CD14-positive monocyte (primary cell): ENCODE results near the gene IGF2BP3. TPM values are rescaled to one million over a fixed set of nuclear protein-coding genes. Genes with fewer than 3 reads are reported as not detected.

Source experiments
- DNase-seq, 3 donors: peaks; one replicate each; pipeline ENCODE4 v3.0.0-alpha.2; 2011 to 2022
- H2AFZ ChIP-seq: 2 replicates; pipeline ENCODE4 v1.6.0; 2012; ENCODE audit warnings: mild to moderate bottlenecking, low read depth, low read length, inconsistent platforms; ENCODE audit not compliant: insufficient read depth, poor library complexity, severe bottlenecking
- H3K27ac ChIP-seq, 2 donors: 1 replicate in 1 of 2; 2 replicates in 1 of 2; pipeline ENCODE4 v1.5.1; 2012 to 2013; ENCODE audit warnings: low read length in 2 of 2, control low read depth in 1 of 2, inconsistent platforms in 1 of 2, low read depth in 1 of 2, mild to moderate bottlenecking in 1 of 2
- H3K27me3 ChIP-seq, 2 donors: one replicate each; pipeline versions ENCODE4 v1.6.0 to v1.6.1; 2011 to 2013; ENCODE audit warnings: low read length in 2 of 2; ENCODE audit not compliant: control insufficient read depth in 2 of 2, insufficient read depth in 2 of 2
- H3K36me3 ChIP-seq, 2 donors: replicated peaks in 1 of 2; 1 replicate in 1 of 2; 2 replicates in 1 of 2; pipeline versions ENCODE4 v1.5.1 to v1.6.1; 2012 to 2013; ENCODE audit warnings: low read length in 2 of 2, control low read depth in 1 of 2, inconsistent platforms in 1 of 2, mild to moderate bottlenecking in 1 of 2; ENCODE audit not compliant: insufficient read depth in 2 of 2, control insufficient read depth in 1 of 2
- H3K4me1 ChIP-seq, 2 donors: 1 replicate in 1 of 2; 2 replicates in 1 of 2; pipeline versions ENCODE4 v1.5.1 to v1.6.1; 2012 to 2013; ENCODE audit warnings: low read length in 2 of 2, control low read depth in 1 of 2, inconsistent platforms in 1 of 2, mild to moderate bottlenecking in 1 of 2, moderate library complexity in 1 of 2; ENCODE audit not compliant: insufficient read depth in 2 of 2, control insufficient read depth in 1 of 2
- H3K4me2 ChIP-seq: replicated peaks from 2 replicates; pipeline ENCODE3; 2012; ENCODE audit warnings: low read length, moderate library complexity, mild to moderate bottlenecking; ENCODE audit not compliant: poor library complexity, severe bottlenecking; ENCODE audit errors: extremely low read depth
- H3K4me3 ChIP-seq, 3 experiments: fragments of 200-600 bp in 1 of 3; sonication (generic) in 1 of 3; replicated peaks in 1 of 3; 1 replicate in 2 of 3; 2 replicates in 1 of 3; pipeline ENCODE4 v1.5.1; 2011 to 2013; ENCODE audit warnings: low read length in 3 of 3, mild to moderate bottlenecking in 3 of 3, control low read depth in 2 of 3, low read depth in 2 of 3, inconsistent platforms in 1 of 3, moderate library complexity in 1 of 3
- H3K79me2 ChIP-seq: 2 replicates; pipeline ENCODE4 v1.6.0; 2012; ENCODE audit warnings: mild to moderate bottlenecking, control low read depth, inconsistent platforms, low read length, moderate library complexity; ENCODE audit not compliant: insufficient read depth
- H3K9ac ChIP-seq: 2 replicates; pipeline ENCODE4 v1.6.0; 2017; ENCODE audit warnings: low read length, mild to moderate bottlenecking; ENCODE audit not compliant: insufficient read depth, poor library complexity, severe bottlenecking
- H3K9me3 ChIP-seq, 2 donors: replicated peaks in 1 of 2; 1 replicate in 1 of 2; 2 replicates in 1 of 2; pipeline versions ENCODE4 v1.5.1 to v1.6.1; 2012 to 2013; ENCODE audit warnings: low read length in 2 of 2, control low read depth in 1 of 2; ENCODE audit not compliant: control insufficient read depth in 1 of 2, insufficient read depth in 1 of 2
- H4K20me1 ChIP-seq: 2 replicates; pipeline ENCODE4 v1.6.0; 2012; ENCODE audit warnings: mild to moderate bottlenecking, low read length, control low read depth, moderate library complexity; ENCODE audit not compliant: insufficient read depth
- H3K27ac Mint-ChIP-seq, 7 donors: one replicate each; pipeline ENCODE4 v1.8.0; 2020; ENCODE audit warnings: mild to moderate bottlenecking in 7 of 7, mixed read lengths in 7 of 7, moderate library complexity in 6 of 7, inconsistent platforms in 2 of 7
- H3K27me3 Mint-ChIP-seq, 3 donors: one replicate each; pipeline ENCODE4 v1.8.0; 2021 to 2022; ENCODE audit warnings: low read depth in 3 of 3, mild to moderate bottlenecking in 3 of 3, mixed read lengths in 3 of 3, moderate library complexity in 3 of 3, inconsistent platforms in 1 of 3
- H3K36me3 Mint-ChIP-seq, 2 donors: one replicate each; pipeline ENCODE4 v1.8.0; 2020; ENCODE audit warnings: mixed read lengths in 2 of 2, inconsistent platforms in 1 of 2, mild to moderate bottlenecking in 1 of 2
- H3K4me1 Mint-ChIP-seq: one replicate; pipeline ENCODE4 v1.8.0; 2020; ENCODE audit warnings: mild to moderate bottlenecking, mixed read lengths
- H3K4me3 Mint-ChIP-seq, 2 donors: one replicate each; pipeline ENCODE4 v1.8.0; 2020; ENCODE audit warnings: mild to moderate bottlenecking in 2 of 2, mixed read lengths in 2 of 2, moderate library complexity in 1 of 2
- H3K9me3 Mint-ChIP-seq, 7 donors: one replicate each; pipeline ENCODE4 v1.8.0; 2020 to 2022; ENCODE audit warnings: mixed read lengths in 7 of 7, mild to moderate bottlenecking in 6 of 7, moderate library complexity in 6 of 7, inconsistent platforms in 2 of 7
- CTCF ChIP-seq: fragments of 200-600 bp; IDR thresholded peaks from one replicate; pipeline ENCODE4 v1.8.0; 2022; ENCODE audit warnings: antibody characterized with exemption, mild to moderate bottlenecking
- WGBS: methylation state at CpG from one replicate; pipeline ENCODE4 v1.1.5; 2013; ENCODE audit warnings: missing lambda C conversion rate; ENCODE audit not compliant: insufficient coverage; 5-methylcytosine and 5-hydroxymethylcytosine counted together
- intact Hi-C, 2 donors: fragments of 100-400 bp; cut with micrococcal nuclease; formaldehyde crosslinking; loops; one replicate each; pipeline versions ENCODE4 v1.15.0 to v1.15.1; 2023
- polyA plus RNA-seq, 3 donors: library from polyadenylated mRNA; depleted of rRNA in 1 of 3; unstranded in 2 of 3; stranded (reverse) in 1 of 3; fragments of 300-500 nt in 2 of 3; fragments of >200 nt in 1 of 3; fragmentation: Illumina TruSeq in 2 of 3; gene quantifications; 1 replicate in 2 of 3; 2 replicates in 1 of 3; pipeline ENCODE4 v1.2.3, GENCODE V29; 2012 to 2021

The IGF2BP3 gene
- polyA plus RNA-seq, 3 donors = 0.60 to 5.3 (median 3.2) TPM

- Mint-ChIP-seq H3K4me1 (peaks cover 15% of the 10 kb centered on the region), H3K4me3 (no peak overlapping the region), H3K27me3 (peaks cover 0 to 1% (median 0%) of the 10 kb centered on the region in 3 donors), H3K27ac (no peak overlapping the region), H3K9me3 (peaks cover 0 to 3% (median 0%) of the 10 kb centered on the region in 7 donors), H3K36me3 (peaks cover 0 to 2% of the 10 kb centered on the region in 2 donors)
- no peak overlapping the region for H3K27ac ChIP-seq
- H3K9me3 ChIP-seq = no peaks in the 10 kb centered on the region
- no peaks in the 10 kb centered on the region for H4K20me1 ChIP-seq
- no peak for TF ChIP-seq CTCF
- DNase-seq = no peak
- peaks cover 7 to 10% of the 10 kb centered on the region in 2 donors for H3K4me1 ChIP-seq
- no peaks in the 10 kb centered on the region for H3K27me3 ChIP-seq
- no CpG with 5 or more reads among the region's 2 CpGs for WGBS
- H3K36me3 ChIP-seq = no peaks in the 10 kb centered on the region
- intact Hi-C loops = no loop called here
- H2AFZ ChIP-seq = no peak overlapping the region
- no peak overlapping the region for H3K9ac ChIP-seq
- H3K4me2 ChIP-seq = no peak overlapping the region
- H3K4me3 ChIP-seq = no peak overlapping the region
- no peaks in the 10 kb centered on the region for H3K79me2 ChIP-seq
Observed at GRCh38 chr7:23338439-23338838, 131.9 kb downstream of the IGF2BP3 start.

- intact Hi-C loops = no loop called here
- Mint-ChIP-seq H3K9me3 (peaks cover 0 to 3% (median 0%) of the 10 kb centered on the region in 7 donors), H3K27me3 (peaks cover 0 to 1% (median 0%) of the 10 kb centered on the region in 3 donors), H3K4me3 (no peak overlapping the region), H3K36me3 (peaks cover 0 to 2% of the 10 kb centered on the region in 2 donors), H3K27ac (no peak overlapping the region), H3K4me1 (peaks cover 15% of the 10 kb centered on the region)
- Histone ChIP-seq H4K20me1 (no peaks in the 10 kb centered on the region), H3K27me3 (no peaks in the 10 kb centered on the region), H3K4me2 (no peak overlapping the region), H3K9ac (no peak overlapping the region), H2AFZ (no peak overlapping the region), H3K36me3 (no peaks in the 10 kb centered on the region), H3K4me3 (no peak overlapping the region), H3K4me1 (peaks cover 7 to 10% of the 10 kb centered on the region in 2 donors), H3K79me2 (no peaks in the 10 kb centered on the region), H3K27ac (no peak overlapping the region), H3K9me3 (no peaks in the 10 kb centered on the region)
- DNase-seq = no peak
- TF ChIP-seq CTCF = no peak
Observed at GRCh38 chr7:23337374-23337773, 132.9 kb downstream of the IGF2BP3 start.
